GM23338 (cell line): ENCODE measurements around the gene PHAF1. TPM values are rescaled to one million over a fixed set of nuclear protein-coding genes. Genes with fewer than 3 reads are reported as not detected.

ENCODE experiments used
- ATAC-seq: fragments of 200-7000 bp; cut with Tn5 transposase; 3 replicates; pipeline ENCODE4 v1.9.1; 2020
- DNase-seq: peaks from one replicate; pipeline ENCODE4 v3.0.0-alpha.2; 2015; ENCODE audit warnings: low spot score
- H2AFZ ChIP-seq: fragments of 200-600 bp; sonication (generic); 2 replicates; pipeline ENCODE4 v1.8.0; 2016; ENCODE audit warnings: antibody characterized with exemption, mild to moderate bottlenecking, moderate library complexity
- H3F3A ChIP-seq: fragments of 200-600 bp; sonication (generic); replicated peaks from 2 replicates; pipeline ENCODE4 v1.8.0; 2017; ENCODE audit warnings: antibody characterized with exemption, mixed run types, low read depth
- H3K27ac ChIP-seq: fragments of 200-600 bp; sonication (generic); 2 replicates; pipeline ENCODE4 v1.6.1; 2016; ENCODE audit warnings: low read depth
- H3K27me3 ChIP-seq: fragments of 200-600 bp; sonication (generic); 2 replicates; pipeline ENCODE4 v1.8.0; 2016; ENCODE audit warnings: mild to moderate bottlenecking, mixed run types, moderate library complexity; ENCODE audit not compliant: insufficient read depth
- H3K36me3 ChIP-seq: fragments of 200-600 bp; sonication (generic); 2 replicates; pipeline ENCODE4 v1.8.0; 2016; ENCODE audit warnings: mild to moderate bottlenecking; ENCODE audit not compliant: insufficient read depth
- H3K4me1 ChIP-seq: fragments of 200-600 bp; sonication (generic); 2 replicates; pipeline ENCODE4 v1.8.0; 2016; ENCODE audit warnings: mild to moderate bottlenecking, moderate library complexity; ENCODE audit not compliant: insufficient read depth
- H3K4me2 ChIP-seq: fragments of 200-600 bp; sonication (generic); 2 replicates; pipeline ENCODE4 v1.7.1; 2017; ENCODE audit warnings: mixed run types
- H3K4me3 ChIP-seq: fragments of 200-600 bp; sonication (generic); 2 replicates; pipeline ENCODE4 v1.6.1; 2016; ENCODE audit warnings: mixed run types
- H3K79me2 ChIP-seq: fragments of 200-600 bp; sonication (generic); replicated peaks from 2 replicates; pipeline ENCODE4 v1.8.0; 2017; ENCODE audit warnings: mild to moderate bottlenecking; ENCODE audit not compliant: insufficient read depth
- H3K9me2 ChIP-seq: fragments of 200-600 bp; sonication (generic); 2 replicates; pipeline ENCODE4 v1.8.0; 2017; ENCODE audit not compliant: insufficient read depth
- H4K20me1 ChIP-seq: fragments of 200-600 bp; sonication (generic); replicated peaks from 2 replicates; pipeline ENCODE4 v1.8.0; 2017; ENCODE audit warnings: mild to moderate bottlenecking; ENCODE audit not compliant: insufficient read depth
- H3K27ac Mint-ChIP-seq: 2 replicates; pipeline ENCODE4 v1.8.0; 2020; ENCODE audit warnings: inconsistent platforms, mild to moderate bottlenecking, moderate library complexity, mixed read lengths
- H3K27me3 Mint-ChIP-seq: 3 replicates; pipeline ENCODE4 v1.8.0; 2022; ENCODE audit warnings: low read depth, mild to moderate bottlenecking, moderate library complexity, mixed read lengths, inconsistent platforms; ENCODE audit not compliant: insufficient read depth, poor library complexity
- H3K36me3 Mint-ChIP-seq: 3 replicates; pipeline ENCODE4 v1.8.0; 2021; ENCODE audit warnings: low read depth, mild to moderate bottlenecking, inconsistent platforms, moderate library complexity, mixed read lengths
- H3K4me1 Mint-ChIP-seq: 3 replicates; pipeline ENCODE4 v1.8.0; 2020; ENCODE audit warnings: mild to moderate bottlenecking, inconsistent platforms, mixed read lengths
- H3K4me3 Mint-ChIP-seq: 3 replicates; pipeline ENCODE4 v1.8.0; 2021; ENCODE audit warnings: moderate library complexity, mild to moderate bottlenecking, inconsistent platforms, mixed read lengths
- H3K9me3 Mint-ChIP-seq: 3 replicates; pipeline ENCODE4 v1.8.0; 2020; ENCODE audit warnings: moderate library complexity, mild to moderate bottlenecking, inconsistent platforms, mixed read lengths
- CREB1 ChIP-seq: fragments of 250-450 bp; sonication (Bioruptor Pico); IDR thresholded peaks from 2 replicates; pipeline ENCODE4 v1.5.0; 2020; ENCODE audit warnings: low read depth, mild to moderate bottlenecking, moderate library complexity
- CTCF ChIP-seq, 2 experiments: fragments of 200-600 bp in 1 of 2; sonication (generic) in 1 of 2; conservative IDR thresholded peaks; 2 replicates each; pipeline versions ENCODE4 v1.5.1 to v1.6.1; 2016 to 2017; ENCODE audit warnings: antibody characterized with exemption in 2 of 2, low read depth in 2 of 2, mild to moderate bottlenecking in 2 of 2, moderate library complexity in 1 of 2
- ETS1 ChIP-seq: IDR thresholded peaks from 2 replicates; pipeline ENCODE4 v1.6.1; 2016; ENCODE audit warnings: antibody characterized with exemption
- EZH2 ChIP-seq: fragments of 200-600 bp; sonication (generic); IDR thresholded peaks from one replicate; pipeline ENCODE4 v1.8.0; 2017; ENCODE audit warnings: antibody characterized with exemption, mild to moderate bottlenecking, low read depth; ENCODE audit not compliant: unreplicated experiment
- EZH2phosphoT487 ChIP-seq: fragments of 200-600 bp; sonication (generic); IDR thresholded peaks from one replicate; pipeline ENCODE4 v1.8.1; 2018; ENCODE audit warnings: antibody characterized with exemption; ENCODE audit not compliant: unreplicated experiment
- JUNB ChIP-seq: IDR thresholded peaks from one replicate; pipeline ENCODE4 v1.6.1; 2016; ENCODE audit warnings: antibody characterized with exemption; ENCODE audit not compliant: unreplicated experiment
- NANOG ChIP-seq: IDR thresholded peaks from 2 replicates; pipeline ENCODE4 v1.6.1; 2016; ENCODE audit warnings: antibody characterized with exemption, borderline replicate concordance
- POLR2AphosphoS5 ChIP-seq: IDR thresholded peaks from 2 replicates; pipeline ENCODE4 v1.6.1; 2016; ENCODE audit warnings: antibody characterized with exemption, low read depth
- REST ChIP-seq: IDR thresholded peaks from one replicate; pipeline ENCODE4 v1.6.1; 2018; ENCODE audit warnings: antibody characterized with exemption; ENCODE audit not compliant: unreplicated experiment
- STAT1 ChIP-seq: IDR thresholded peaks from one replicate; pipeline ENCODE4 v1.6.1; 2016; ENCODE audit warnings: antibody characterized with exemption; ENCODE audit not compliant: unreplicated experiment
- ZNF114 ChIP-seq: fragments of 250-450 bp; sonication (Bioruptor Pico); IDR thresholded peaks from 2 replicates; pipeline ENCODE4 v1.5.0; 2020; ENCODE audit warnings: mild to moderate bottlenecking, moderate library complexity
- ZNF331 ChIP-seq: fragments of 250-450 bp; sonication (Bioruptor Pico); IDR thresholded peaks from 2 replicates; pipeline ENCODE4 v1.5.0; 2020; ENCODE audit warnings: low read depth, mild to moderate bottlenecking, moderate library complexity
- polyA plus RNA-seq: library from polyadenylated mRNA; unstranded; fragments of >200 nt; fragmentation: Nextera tagmentation; extraction: Ambion mirVana; gene quantifications from 2 replicates; pipeline ENCODE4 v1.2.1, GENCODE V29; 2016
- total RNA-seq: library from RNA; depleted of rRNA; stranded (reverse); fragments of >200 nt; shearing (Covaris generic); gene quantifications from 2 replicates; pipeline ENCODE4 v1.2.3, GENCODE V29; 2014
- TF ChIP-seq, protein P1 (sequence below): fragments of 250-450 bp; sonication (Bioruptor Pico); IDR thresholded peaks from 2 replicates; pipeline ENCODE4 v1.5.0; 2020; ENCODE audit warnings: mild to moderate bottlenecking, moderate library complexity

The PHAF1 gene
- total and polyA plus RNA-seq, 2 experiments from 2014 or later: 14.7 to 35.9 TPM

DNA sequence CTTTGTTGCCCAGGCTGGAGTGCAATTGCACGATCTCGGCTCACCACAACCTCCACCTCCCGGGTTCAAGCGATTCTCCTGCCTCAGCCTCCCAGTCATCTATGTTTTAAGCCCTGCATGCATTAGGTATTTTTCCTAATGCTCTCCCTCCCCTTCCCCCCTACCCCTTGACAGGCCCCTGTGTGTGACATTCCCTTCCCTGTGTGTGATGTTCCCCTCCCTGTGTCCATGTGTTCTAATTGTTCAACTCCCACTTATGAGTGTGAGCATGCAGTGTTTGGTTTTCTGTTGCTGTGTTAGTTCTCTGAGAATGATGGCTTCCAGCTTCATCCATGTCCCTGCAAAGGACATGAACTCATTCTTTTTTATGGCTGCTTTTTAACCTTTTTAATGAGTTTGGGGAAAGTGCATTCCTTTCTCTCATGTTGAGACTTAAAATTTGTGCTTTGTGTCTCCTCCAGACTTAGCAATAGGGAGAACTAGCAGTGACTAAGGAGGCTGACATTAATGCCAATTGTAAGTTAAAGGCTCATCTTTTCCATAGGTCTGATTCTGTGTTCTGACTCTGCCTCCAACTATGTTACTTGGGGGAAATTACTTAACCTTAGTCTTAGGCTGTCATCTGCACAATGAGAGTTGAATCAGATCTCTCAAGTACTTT, 17.7 kb upstream of the PHAF1 start:
- H3K4me1 Mint-ChIP-seq: no peaks in the 10 kb centered on the region
- Histone ChIP-seq H3K4me3 (no peak overlapping the region), H3F3A (no peaks in the 10 kb centered on the region), H3K4me2 (no peak overlapping the region), H3K36me3 (no peaks in the 10 kb centered on the region), H2AFZ (no peak overlapping the region), H3K27me3 (no peaks in the 10 kb centered on the region), H3K27ac (no peak overlapping the region), H3K79me2 (no peaks in the 10 kb centered on the region), H4K20me1 (no peaks in the 10 kb centered on the region), H3K9me2 (no peaks in the 10 kb centered on the region), H3K4me1 (no peaks in the 10 kb centered on the region)
- H3K36me3 Mint-ChIP-seq: no peaks in the 10 kb centered on the region
- no peak for ATAC-seq
- H3K4me3 Mint-ChIP-seq: no peak overlapping the region
- H3K27ac Mint-ChIP-seq: no peak overlapping the region
- H3K9me3 Mint-ChIP-seq: no peaks in the 10 kb centered on the region
- DNase-seq: no peak
- TF ChIP-seq EZH2 (no peak), REST (no peak), POLR2AphosphoS5 (no peak), NANOG (no peak), CTCF (conservative IDR thresholded peaks at IDR 0.05; ENCODE audit: low read depth in 2 of 2) (no peak), STAT1 (no peak), ZNF331 (CRISPR knock-in tag) (no peak), ETS1 (no peak), CREB1 (CRISPR knock-in tag) (no peak), JUNB (no peak), EZH2phosphoT487 (no peak), ZNF114 (CRISPR knock-in tag) (no peak)
- TF ChIP-seq, protein P1, sequence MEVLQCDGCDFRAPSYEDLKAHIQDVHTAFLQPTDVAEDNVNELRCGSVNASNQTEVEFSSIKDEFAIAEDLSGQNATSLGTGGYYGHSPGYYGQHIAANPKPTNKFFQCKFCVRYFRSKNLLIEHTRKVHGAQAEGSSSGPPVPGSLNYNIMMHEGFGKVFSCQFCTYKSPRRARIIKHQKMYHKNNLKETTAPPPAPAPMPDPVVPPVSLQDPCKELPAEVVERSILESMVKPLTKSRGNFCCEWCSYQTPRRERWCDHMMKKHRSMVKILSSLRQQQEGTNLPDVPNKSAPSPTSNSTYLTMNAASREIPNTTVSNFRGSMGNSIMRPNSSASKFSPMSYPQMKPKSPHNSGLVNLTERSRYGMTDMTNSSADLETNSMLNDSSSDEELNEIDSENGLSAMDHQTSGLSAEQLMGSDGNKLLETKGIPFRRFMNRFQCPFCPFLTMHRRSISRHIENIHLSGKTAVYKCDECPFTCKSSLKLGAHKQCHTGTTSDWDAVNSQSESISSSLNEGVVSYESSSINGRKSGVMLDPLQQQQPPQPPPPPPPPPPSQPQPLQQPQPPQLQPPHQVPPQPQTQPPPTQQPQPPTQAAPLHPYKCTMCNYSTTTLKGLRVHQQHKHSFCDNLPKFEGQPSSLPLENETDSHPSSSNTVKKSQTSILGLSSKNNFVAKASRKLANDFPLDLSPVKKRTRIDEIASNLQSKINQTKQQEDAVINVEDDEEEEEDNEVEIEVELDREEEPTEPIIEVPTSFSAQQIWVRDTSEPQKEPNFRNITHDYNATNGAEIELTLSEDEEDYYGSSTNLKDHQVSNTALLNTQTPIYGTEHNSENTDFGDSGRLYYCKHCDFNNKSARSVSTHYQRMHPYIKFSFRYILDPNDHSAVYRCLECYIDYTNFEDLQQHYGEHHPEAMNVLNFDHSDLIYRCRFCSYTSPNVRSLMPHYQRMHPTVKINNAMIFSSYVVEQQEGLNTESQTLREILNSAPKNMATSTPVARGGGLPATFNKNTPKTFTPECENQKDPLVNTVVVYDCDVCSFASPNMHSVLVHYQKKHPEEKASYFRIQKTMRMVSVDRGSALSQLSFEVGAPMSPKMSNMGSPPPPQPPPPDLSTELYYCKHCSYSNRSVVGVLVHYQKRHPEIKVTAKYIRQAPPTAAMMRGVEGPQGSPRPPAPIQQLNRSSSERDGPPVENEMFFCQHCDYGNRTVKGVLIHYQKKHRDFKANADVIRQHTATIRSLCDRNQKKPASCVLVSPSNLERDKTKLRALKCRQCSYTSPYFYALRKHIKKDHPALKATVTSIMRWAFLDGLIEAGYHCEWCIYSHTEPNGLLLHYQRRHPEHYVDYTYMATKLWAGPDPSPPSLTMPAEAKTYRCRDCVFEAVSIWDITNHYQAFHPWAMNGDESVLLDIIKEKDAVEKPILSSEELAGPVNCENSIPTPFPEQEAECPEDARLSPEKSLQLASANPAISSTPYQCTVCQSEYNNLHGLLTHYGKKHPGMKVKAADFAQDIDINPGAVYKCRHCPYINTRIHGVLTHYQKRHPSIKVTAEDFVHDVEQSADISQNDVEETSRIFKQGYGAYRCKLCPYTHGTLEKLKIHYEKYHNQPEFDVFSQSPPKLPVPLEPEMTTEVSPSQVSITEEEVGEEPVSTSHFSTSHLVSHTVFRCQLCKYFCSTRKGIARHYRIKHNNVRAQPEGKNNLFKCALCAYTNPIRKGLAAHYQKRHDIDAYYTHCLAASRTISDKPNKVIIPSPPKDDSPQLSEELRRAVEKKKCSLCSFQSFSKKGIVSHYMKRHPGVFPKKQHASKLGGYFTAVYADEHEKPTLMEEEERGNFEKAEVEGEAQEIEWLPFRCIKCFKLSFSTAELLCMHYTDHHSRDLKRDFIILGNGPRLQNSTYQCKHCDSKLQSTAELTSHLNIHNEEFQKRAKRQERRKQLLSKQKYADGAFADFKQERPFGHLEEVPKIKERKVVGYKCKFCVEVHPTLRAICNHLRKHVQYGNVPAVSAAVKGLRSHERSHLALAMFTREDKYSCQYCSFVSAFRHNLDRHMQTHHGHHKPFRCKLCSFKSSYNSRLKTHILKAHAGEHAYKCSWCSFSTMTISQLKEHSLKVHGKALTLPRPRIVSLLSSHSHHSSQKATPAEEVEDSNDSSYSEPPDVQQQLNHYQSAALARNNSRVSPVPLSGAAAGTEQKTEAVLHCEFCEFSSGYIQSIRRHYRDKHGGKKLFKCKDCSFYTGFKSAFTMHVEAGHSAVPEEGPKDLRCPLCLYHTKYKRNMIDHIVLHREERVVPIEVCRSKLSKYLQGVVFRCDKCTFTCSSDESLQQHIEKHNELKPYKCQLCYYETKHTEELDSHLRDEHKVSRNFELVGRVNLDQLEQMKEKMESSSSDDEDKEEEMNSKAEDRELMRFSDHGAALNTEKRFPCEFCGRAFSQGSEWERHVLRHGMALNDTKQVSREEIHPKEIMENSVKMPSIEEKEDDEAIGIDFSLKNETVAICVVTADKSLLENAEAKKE (CRISPR knock-in tag): no peak
- peaks cover 4% of the 10 kb centered on the region for H3K27me3 Mint-ChIP-seq
